GM19438 (cell line): Measurements from ENCODE around the gene TMEFF1.

Experiments used
- ATAC-seq: cut with Tn5 transposase; IDR thresholded peaks from one replicate; pipeline ENCODE4 v1.9.1; 2021; ENCODE audit warnings: low read depth; ENCODE audit not compliant: unreplicated experiment

Gene TMEFF1

GRCh38 chr9:100445903-100446549, 26.9 kb upstream of the TMEFF1 start:
- no peak for ATAC-seq

GRCh38 chr9:100447041-100447440, 25.9 kb upstream of the TMEFF1 start:
- no peak for ATAC-seq

- ATAC-seq, result no peak
Observed at GRCh38 chr9:100448266-100448665, 24.7 kb upstream of the TMEFF1 start.

- ATAC-seq, result no peak
Observed at GRCh38 chr9:100449420-100449819, 23.5 kb upstream of the TMEFF1 start.

- ATAC-seq, result no peak
Observed at GRCh38 chr9:100452894-100453293, 20.1 kb upstream of the TMEFF1 start.

DNA sequence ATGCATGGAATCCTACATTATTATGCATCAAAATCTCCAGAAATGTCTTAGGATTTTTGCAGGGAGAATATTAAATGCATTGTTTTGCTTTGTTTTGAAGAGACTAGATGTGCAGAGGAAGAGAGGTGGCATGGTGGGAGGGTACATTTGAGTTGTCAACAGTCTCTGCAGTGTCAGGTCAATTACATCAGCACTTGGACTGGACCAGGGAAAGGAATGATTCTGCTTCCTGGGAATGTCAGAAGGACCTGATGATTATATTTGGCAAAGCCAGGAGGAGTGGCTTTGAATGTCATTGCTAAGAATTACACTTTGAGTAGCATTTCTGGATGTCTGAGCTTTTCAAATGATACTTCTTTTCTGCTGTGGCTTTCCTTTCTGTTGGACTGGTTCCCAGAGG, 17.5 kb upstream of the TMEFF1 start:
- no peak for ATAC-seq

GRCh38 chr9:100457517-100457916, 15.4 kb upstream of the TMEFF1 start:
- ATAC-seq, result no peak

DNA sequence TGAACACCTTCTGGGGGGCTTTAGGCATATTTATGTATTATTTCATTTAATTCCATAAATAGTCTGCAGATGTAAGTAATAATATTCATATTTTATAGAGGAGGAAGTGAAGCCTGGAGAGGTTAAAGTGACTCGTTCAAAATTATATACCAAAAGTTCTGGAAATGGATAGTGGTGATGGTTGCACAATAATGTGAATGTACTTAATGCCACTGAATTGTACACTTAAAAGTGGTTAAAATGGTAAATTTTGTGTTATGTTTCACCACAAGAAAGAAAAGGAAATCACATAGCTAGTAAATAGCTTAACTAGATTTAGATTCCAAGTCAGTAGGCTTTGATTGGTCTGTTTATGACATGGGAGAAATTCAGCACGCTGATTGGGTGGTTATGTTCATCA, 13.0 kb upstream of the TMEFF1 start:
- no peak for ATAC-seq

- ATAC-seq, result no peak
Observed at GRCh38 chr9:100465274-100465673, 7.7 kb upstream of the TMEFF1 start.

DNA sequence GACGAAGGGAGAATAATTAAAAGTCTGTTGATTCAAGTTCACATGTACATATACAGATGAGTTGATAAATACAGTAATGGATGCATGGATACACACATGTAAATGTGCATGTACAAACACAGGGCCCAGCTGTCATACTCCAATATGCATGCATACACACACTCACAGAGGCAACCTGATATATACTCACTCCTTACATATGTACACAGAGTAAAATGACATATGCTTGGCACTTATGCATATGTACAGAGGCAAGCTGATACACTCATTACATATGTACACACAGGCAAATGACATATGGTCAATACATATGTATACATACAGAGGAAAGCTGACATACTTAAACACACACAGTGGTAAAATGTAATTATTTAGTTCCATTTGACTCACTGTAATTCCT, 7.2 kb upstream of the TMEFF1 start:
- ATAC-seq, result no peak

GRCh38 chr9:100466171-100466828, 6.6 kb upstream of the TMEFF1 start:
- no peak for ATAC-seq

- no peak for ATAC-seq
Observed at GRCh38 chr9:100466829-100467221, 6.1 kb upstream of the TMEFF1 start.

GRCh38 chr9:100468041-100468440, 4.9 kb upstream of the TMEFF1 start:
- ATAC-seq, result no peak

DNA sequence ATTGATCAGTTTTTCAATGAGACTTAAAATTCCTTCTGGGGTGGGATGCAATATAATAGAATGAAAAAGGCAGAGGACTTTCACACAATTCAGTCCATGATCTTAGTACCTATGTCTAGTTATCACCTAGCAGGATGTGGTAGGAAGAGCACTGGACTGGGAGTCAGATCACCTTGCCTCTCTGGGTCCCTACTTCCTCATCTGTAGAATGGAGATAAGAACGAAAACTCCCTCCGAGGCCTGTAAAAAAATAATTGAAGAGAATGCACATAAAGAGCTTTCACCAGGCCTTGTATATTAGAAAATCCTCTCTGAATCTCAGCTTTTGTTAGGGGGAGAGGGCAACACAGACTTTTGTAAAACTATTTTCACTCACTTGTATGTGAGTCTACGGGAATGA, 681 bp upstream of the TMEFF1 start:
- ATAC-seq, result no peak

DNA sequence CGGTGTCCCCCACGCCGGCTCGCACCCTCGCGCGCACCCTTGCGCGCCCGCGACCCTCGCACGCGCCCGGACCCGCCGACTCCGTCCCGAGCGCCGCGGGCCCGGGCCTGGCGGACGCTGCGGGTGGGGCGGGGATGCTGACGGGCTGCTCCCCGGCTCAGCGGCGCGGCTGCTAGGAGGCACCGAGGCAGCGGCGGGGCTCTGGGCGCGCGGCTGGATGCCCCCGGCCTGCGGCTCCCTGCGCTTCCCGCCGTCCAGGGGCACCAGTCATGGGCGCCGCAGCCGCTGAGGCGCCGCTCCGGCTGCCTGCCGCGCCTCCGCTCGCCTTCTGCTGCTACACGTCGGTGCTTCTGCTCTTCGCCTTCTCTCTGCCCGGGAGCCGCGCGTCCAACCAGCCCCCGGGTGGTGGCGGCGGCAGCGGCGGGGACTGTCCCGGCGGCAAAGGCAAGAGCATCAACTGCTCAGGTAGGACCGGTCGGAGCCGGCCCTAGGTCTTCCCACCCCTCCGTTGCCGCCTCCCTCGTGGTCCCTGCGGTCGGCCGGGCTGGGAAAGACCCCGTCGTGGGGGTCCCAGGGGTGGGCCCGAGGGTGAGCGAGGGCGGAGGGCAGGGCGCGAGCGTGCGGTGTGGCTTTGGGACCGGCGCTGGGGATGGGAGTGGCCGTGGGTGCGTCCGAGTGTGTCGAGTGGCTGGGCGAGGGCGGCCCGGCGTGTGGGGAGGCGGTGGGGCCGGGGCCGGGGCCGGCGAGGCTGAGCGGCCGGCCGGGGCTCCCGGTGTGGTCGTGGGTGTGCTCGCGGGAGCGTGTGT, 530 bp downstream of the TMEFF1 start:
- peak; percentile 61 for ATAC-seq

- no peak for ATAC-seq
Observed at GRCh38 chr9:100474082-100474923, 1.4 kb downstream of the TMEFF1 start.

GRCh38 chr9:100474924-100475276, 2.0 kb downstream of the TMEFF1 start:
- ATAC-seq, result no peak

DNA sequence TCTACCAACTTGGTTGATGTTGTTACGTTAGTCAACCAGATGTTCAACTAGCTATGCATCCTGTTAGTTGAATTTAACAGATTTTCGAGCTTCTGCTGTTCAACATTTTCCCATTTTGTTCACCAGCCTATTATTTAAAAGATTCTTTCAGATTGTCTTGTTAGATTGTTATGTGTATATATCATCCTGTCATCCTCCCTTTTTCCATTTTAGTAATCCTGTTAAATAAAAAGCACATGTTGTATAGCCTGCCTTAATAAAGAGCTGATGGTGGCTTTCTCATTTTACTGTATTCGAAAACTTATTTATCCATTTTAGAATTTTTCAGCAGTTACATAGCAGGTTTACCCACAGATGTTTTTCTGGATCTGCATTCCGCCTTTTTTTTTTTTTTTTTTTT, 4.3 kb downstream of the TMEFF1 start:
- no peak for ATAC-seq

DNA sequence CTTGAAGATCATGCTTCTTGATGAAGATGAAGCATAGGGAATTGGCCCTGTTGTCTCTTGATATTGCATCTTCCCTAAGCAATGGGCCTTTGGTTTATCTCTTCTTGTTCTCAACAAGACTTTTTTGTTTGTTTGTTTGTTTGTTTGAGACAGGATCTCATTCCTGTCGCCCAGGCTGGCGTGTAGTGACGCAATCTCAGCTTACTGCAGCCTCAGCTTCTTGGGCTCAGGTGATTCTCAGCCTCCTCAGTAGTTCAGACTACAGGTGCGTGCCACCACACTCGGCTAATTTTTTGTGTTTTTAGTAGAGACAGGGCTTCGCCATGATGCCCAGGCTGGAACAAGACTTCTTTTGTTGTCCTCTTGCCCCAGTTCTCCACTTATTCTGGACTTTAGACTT, 5.2 kb downstream of the TMEFF1 start:
- ATAC-seq, result no peak

GRCh38 chr9:100479820-100480219, 6.9 kb downstream of the TMEFF1 start:
- ATAC-seq, result no peak

- no peak for ATAC-seq
Observed at GRCh38 chr9:100485196-100485595, 12.2 kb downstream of the TMEFF1 start.
